Stimulated activated CD4-positive, alpha-beta T cell treated with anti-CD3 and anti-CD28 coated beads, Interleukin-15, amount 100 ng/mL, for 1 hour (primary cell): ENCODE measurements around the gene EME1.

ENCODE experiments used
- DNase-seq, 2 donors: peaks; one replicate each; pipeline ENCODE4 v3.0.0-alpha.2; 2020; ENCODE audit warnings: low read depth in 1 of 2, low spot score in 1 of 2

EME1 gene

DNA sequence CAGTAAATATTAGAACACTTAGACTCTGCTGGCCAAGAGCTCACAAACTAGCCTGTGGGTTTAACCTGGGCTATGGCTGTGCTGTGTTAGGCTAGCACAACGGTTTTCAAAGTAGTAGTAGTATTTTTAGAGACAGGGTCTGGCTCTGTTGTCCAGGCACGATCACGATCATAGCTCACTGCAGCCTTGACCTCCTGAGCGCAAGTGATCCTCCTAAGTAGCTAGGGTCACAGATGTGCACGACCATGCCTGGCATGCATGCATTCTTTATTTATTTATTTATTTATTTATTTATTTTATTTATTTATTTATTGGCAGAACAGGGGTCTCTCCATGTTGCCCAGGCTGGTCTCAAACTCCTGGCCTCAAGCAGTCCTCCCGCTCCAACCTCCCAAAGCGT, 10.4 kb upstream of the EME1 start:
- no peak for DNase-seq

- DNase-seq = no peak
These were observed 9.6 kb upstream of the EME1 start for GRCh38 chr17:50363217-50364060.

GRCh38 chr17:50364061-50364458, 9.0 kb upstream of the EME1 start:
- DNase-seq = no peak

DNA sequence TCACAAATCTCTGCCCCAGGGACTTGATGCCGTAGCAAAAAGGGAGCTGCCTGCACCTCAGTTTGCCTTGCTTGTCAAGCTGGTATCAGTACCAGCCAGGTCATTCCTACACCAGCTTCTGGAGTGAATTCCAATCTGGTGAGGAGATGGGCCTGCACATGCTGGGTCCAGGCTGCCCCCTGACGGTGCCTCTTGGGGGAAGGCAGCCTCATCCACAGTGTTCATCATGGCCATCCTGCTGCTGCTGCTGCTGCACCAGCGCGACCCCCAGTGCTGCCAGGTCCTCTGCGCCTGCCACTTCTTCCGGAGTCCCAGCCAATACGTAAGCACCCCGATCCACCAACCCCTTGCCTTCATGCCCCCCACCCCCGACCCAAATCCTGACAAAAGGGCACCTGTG, 8.3 kb upstream of the EME1 start:
- DNase-seq = no peak

GRCh38 chr17:50365165-50365564, 7.9 kb upstream of the EME1 start:
- DNase-seq = no peak

- no peak for DNase-seq
These were observed 7.2 kb upstream of the EME1 start for GRCh38 chr17:50365649-50366393.

GRCh38 chr17:50367401-50367800, 5.6 kb upstream of the EME1 start:
- DNase-seq = no peak

DNA sequence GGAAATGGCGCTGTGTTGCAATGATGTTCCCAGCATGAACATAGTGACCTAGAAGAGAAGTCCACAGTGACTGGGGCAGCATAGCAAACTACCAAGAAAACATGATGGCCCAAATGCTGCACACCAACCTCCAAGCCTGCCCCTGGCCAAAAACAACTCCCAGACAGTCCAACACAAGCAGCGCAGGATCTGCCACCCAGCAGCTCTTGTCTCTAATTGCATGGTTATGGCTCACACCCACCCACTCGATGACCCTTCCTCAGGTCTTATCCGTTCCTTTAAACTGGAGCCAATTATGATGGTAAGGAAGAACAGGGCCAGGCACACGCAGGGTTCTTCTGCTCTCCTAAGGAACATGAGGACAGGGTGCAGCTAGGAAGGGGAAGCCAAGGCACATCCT, 3.0 kb upstream of the EME1 start:
- DNase-seq = no peak

- DNase-seq = no peak
These were observed 1.5 kb upstream of the EME1 start for GRCh38 chr17:50371526-50371925.

DNA sequence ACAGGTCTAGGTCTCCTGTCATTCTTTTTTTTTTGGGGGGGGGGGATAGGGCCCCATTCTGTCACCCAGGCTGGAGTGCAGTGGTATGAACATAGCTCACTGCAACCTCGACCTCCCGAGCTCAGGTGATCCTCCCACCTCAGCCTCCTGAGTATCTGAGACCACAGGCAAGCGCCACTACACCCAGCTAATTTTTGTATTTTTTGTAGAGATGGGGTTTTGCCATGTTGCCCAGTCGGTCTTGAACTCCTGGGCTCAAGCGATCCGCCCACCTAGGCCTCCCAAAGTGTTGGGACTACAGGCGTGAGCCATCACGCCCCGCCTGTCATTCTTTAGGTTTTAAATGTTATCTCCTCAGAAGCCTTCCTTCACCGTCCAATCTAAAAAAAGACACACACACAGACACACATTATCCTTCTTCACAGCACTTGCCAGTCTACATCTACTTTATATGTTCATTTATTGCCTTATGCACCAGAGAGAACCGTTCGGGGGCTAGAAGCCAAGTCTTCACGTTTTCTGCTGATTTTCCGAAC, 739 bp upstream of the EME1 start:
- DNase-seq = no peak

DNA sequence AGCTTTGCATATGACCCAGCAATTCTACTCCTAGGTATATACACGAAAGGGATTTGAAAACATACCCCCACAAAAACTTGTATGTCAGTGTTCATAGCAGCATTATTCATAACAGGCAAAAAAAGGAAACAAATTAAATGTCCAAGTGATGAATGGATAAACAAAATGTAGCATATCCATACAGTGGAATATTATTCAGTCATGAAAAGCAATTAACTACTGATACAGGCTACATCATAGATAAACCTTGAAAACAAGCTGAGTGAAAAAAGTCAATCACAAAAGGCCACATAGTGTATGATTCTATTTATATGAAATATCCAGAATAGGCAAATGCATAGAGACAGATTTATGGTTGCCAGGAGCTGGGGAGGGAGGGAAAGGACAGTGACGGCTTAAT, 676 bp downstream of the EME1 start:
- no peak for DNase-seq

GRCh38 chr17:50375858-50376538, 3.0 kb downstream of the EME1 start:
- no peak for DNase-seq

DNA sequence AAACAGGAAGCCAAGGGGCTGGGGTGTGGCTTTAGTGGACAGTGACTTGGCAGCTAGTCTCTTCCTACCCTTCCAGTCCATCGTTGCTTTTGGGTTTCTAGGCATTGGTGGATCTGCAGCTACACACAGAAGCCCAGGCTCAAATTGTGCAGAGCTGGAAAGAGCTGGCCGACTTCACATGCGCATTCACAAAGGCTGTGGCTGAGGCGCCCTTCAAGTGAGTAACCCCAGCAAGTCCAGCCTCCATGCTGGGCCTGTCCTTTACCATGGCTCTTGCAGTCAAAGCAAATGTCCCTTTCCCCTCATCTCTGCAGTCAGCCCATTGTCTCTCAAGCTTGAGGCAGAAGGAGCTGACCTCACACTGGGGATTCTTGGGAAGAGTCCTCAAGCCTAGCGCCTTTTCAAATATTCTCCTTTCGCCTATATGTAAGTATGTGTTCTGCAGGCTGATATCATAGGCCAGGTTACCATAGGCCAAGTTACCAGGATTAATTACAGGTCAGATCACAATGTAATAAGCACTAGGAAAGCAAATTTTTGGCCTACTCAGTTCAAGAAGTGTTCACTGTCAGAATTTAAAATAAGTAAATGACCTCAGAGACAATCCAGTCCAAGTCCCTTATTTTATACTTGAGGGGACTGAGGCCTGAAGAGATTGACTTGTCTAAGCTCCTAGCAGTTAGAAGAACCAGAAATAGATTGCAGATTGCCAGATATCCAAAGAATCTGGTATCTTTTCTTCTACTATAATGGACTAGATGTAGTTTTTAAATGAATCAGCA, 6.5 kb downstream of the EME1 start:
- no peak for DNase-seq

GRCh38 chr17:50380369-50381259, 7.6 kb downstream of the EME1 start:
- DNase-seq = no peak

DNA sequence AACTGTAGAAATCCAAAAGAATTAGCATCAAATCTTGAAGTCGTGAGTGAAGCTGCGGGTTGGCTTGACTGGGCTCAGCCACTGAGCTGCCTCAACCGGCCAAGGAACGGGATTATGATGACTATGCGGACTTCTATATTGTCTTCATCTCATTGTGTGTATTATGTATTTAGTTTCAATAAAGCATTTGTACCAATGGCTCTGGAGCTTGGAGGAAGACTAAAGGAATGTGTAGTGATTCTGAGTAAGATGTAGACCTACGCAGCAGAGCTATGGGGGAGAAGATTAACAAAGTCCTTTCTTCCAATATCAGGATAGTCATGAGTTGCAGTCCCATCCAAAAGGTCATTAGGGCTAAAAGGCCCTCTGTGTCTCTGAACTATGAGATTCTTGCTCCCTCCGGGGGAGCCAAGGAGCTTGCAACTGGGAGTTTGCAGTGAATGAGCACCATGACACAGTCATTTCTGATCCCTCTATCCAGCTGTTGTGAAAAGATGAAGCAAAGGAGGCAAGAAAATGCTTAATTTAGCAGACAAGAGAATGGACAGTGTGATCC, 8.3 kb downstream of the EME1 start:
- no peak for DNase-seq

GRCh38 chr17:50381920-50382319, 8.9 kb downstream of the EME1 start:
- no peak for DNase-seq

- DNase-seq = no peak
These were observed 9.9 kb downstream of the EME1 start for GRCh38 chr17:50382931-50383330.

GRCh38 chr17:50386510-50386909, 13.5 kb downstream of the EME1 start:
- DNase-seq = no peak

- DNase-seq = no peak
These were observed 15.7 kb downstream of the EME1 start for GRCh38 chr17:50388728-50389127.

- DNase-seq = no peak
These were observed 16.5 kb downstream of the EME1 start for GRCh38 chr17:50389534-50389933.
